Epithelial cell of prostate (primary cell): ENCODE results near the gene AMBRA1.

Experiments
- DNase-seq: peaks from one replicate; pipeline ENCODE4 v3.0.0-alpha.2; 2011; ENCODE audit warnings: low read depth, low spot score
- H3K27ac ChIP-seq: fragments of 450-650 bp; 2 replicates; pipeline ENCODE4 v1.5.1; 2017; ENCODE audit warnings: mild to moderate bottlenecking

Gene AMBRA1

GRCh38 chr11:46617134-46617971 lies 23.5 kb upstream of the AMBRA1 start, which contains the start of the genes ATG13 and HARBI1:
TSS of gene ATG13 (plus strand) at chr11:46617553. CDS start at chr11:46644292, 26,739 bp downstream.
TSS of gene HARBI1 (minus strand) at chr11:46617227. CDS start at chr11:46616237, 990 bp downstream.
- H3K27ac ChIP-seq = peak within 1 kb of the TSS; percentile 94
- DNase-seq = peak; percentile 66

GRCh38 chr11:46616551-46617133 lies 22.8 kb upstream of the AMBRA1 start:
- peak; percentile 82 for DNase-seq
- H3K27ac ChIP-seq = peak overlapping the region; percentile 94

GRCh38 chr11:46615756-46616155 lies 21.9 kb upstream of the AMBRA1 start:
- peak overlapping the region; percentile 94 for H3K27ac ChIP-seq
- no peak for DNase-seq

- no peak for DNase-seq
- H3K27ac ChIP-seq = no peak overlapping the region
These were observed 18.5 kb upstream of the AMBRA1 start for GRCh38 chr11:46612326-46612725.

GRCh38 chr11:46611526-46612304 lies 17.9 kb upstream of the AMBRA1 start:
- DNase-seq = no peak
- no peak overlapping the region for H3K27ac ChIP-seq

GRCh38 chr11:46609386-46609785 lies 15.6 kb upstream of the AMBRA1 start:
- no peak for DNase-seq
- H3K27ac ChIP-seq = no peak overlapping the region

GRCh38 chr11:46607516-46607915 lies 13.7 kb upstream of the AMBRA1 start:
- no peak for DNase-seq
- H3K27ac ChIP-seq = no peak overlapping the region

- DNase-seq = no peak
- no peak overlapping the region for H3K27ac ChIP-seq
These were observed 11.0 kb upstream of the AMBRA1 start for GRCh38 chr11:46604796-46605195.

GRCh38 chr11:46603704-46604308 lies 10.0 kb upstream of the AMBRA1 start:
- DNase-seq = no peak
- H3K27ac ChIP-seq = no peak overlapping the region

- no peak for DNase-seq
- H3K27ac ChIP-seq = no peak overlapping the region
These were observed 7.3 kb upstream of the AMBRA1 start for GRCh38 chr11:46601129-46601528.

GRCh38 chr11:46600194-46600960 lies 6.6 kb upstream of the AMBRA1 start:
- DNase-seq = no peak
- no peak overlapping the region for H3K27ac ChIP-seq

- DNase-seq = no peak
- H3K27ac ChIP-seq = no peak overlapping the region
These were observed 5.7 kb upstream of the AMBRA1 start for GRCh38 chr11:46599340-46600193.

- no peak overlapping the region for H3K27ac ChIP-seq
- DNase-seq = no peak
These were observed 3.9 kb upstream of the AMBRA1 start for GRCh38 chr11:46597609-46598219.

GRCh38 chr11:46597155-46597554 lies 3.3 kb upstream of the AMBRA1 start:
- no peak for DNase-seq
- no peak overlapping the region for H3K27ac ChIP-seq

GRCh38 chr11:46594785-46595184 lies 962 bp upstream of the AMBRA1 start:
- DNase-seq = no peak
- no peak overlapping the region for H3K27ac ChIP-seq

GRCh38 chr11:46594374-46594700 lies 514 bp upstream of the AMBRA1 start:
- peak overlapping the region; percentile 57 for H3K27ac ChIP-seq
- DNase-seq = no peak

- no peak for DNase-seq
- H3K27ac ChIP-seq = no peak overlapping the region
These were observed 2.9 kb downstream of the AMBRA1 start for GRCh38 chr11:46590740-46591605.

GRCh38 chr11:46588915-46589314 lies 4.9 kb downstream of the AMBRA1 start:
- no peak overlapping the region for H3K27ac ChIP-seq
- no peak for DNase-seq
